Calu3 (cell line): Measurements from ENCODE around the gene IVNS1ABP. TPM values are rescaled to one million over a fixed set of nuclear protein-coding genes. Genes with fewer than 3 reads are reported as not detected.

ENCODE experiments used
- BruUV-seq: library from RNA; stranded (reverse); fragments of 400-500 nt; replicated peaks from 2 replicates; lab custom pipeline; 2021; lab: Mats Ljungman, UMichigan
- CTCF ChIA-PET: fragments of 300-600 bp; sonication (Branson Sonifier 250); formaldehyde crosslinking; loops from one replicate; lab custom pipeline; 2022; ENCODE audit warnings: antibody characterized with exemption; lab: Charles Lee
- DNase-seq: peaks from one replicate; pipeline ENCODE4 v3.0.0; 2022
- H3K27ac Mint-ChIP-seq: one replicate; pipeline ENCODE4 v1.8.0; 2022; ENCODE audit warnings: mixed read lengths; ENCODE audit not compliant: unreplicated experiment
- H3K27me3 Mint-ChIP-seq: one replicate; pipeline ENCODE4 v1.8.0; 2022; ENCODE audit warnings: mixed read lengths; ENCODE audit not compliant: unreplicated experiment
- H3K36me3 Mint-ChIP-seq: one replicate; pipeline ENCODE4 v1.8.0; 2022; ENCODE audit warnings: mild to moderate bottlenecking, moderate library complexity, mixed read lengths; ENCODE audit not compliant: insufficient read depth, unreplicated experiment
- H3K4me1 Mint-ChIP-seq: one replicate; pipeline ENCODE4 v1.8.0; 2022; ENCODE audit warnings: mild to moderate bottlenecking, low read depth, mixed read lengths; ENCODE audit not compliant: unreplicated experiment
- H3K4me3 Mint-ChIP-seq: one replicate; pipeline ENCODE4 v1.8.0; 2022; ENCODE audit warnings: mild to moderate bottlenecking, low read depth, moderate library complexity, mixed read lengths; ENCODE audit not compliant: unreplicated experiment
- H3K9me3 Mint-ChIP-seq: one replicate; pipeline ENCODE4 v1.8.0; 2022; ENCODE audit warnings: low read depth, mixed read lengths; ENCODE audit not compliant: unreplicated experiment
- intact Hi-C: fragments of 100-400 bp; cut with micrococcal nuclease; formaldehyde crosslinking; loops from one replicate; pipeline ENCODE4 v1.10.0; 2022; ENCODE audit not compliant: unreplicated experiment
- total RNA-seq: library from RNA; stranded (reverse); gene quantifications from 2 replicates; pipeline ENCODE4 v1.2.3, GENCODE V29; 2022
- TF ChIP-seq, protein P1 (sequence below): fragments of 200-600 bp; IDR thresholded peaks from one replicate; pipeline ENCODE4 v1.8.0; 2022; ENCODE audit warnings: antibody characterized with exemption; ENCODE audit not compliant: unreplicated experiment

Gene IVNS1ABP
- total RNA-seq, 1 experiment from 2014 or later, result 135 TPM

GRCh38 chr1:185291159-185291558 is 25.9 kb downstream of the IVNS1ABP start:
- H3K27me3 Mint-ChIP-seq, result no peaks in the 10 kb centered on the region
- peaks cover 2% of the 10 kb centered on the region for H3K9me3 Mint-ChIP-seq
- BruUV-seq, result no TSS peak
- no peak for DNase-seq
- H3K4me1 Mint-ChIP-seq, result no peaks in the 10 kb centered on the region
- intact Hi-C loops, result no loop called here
- peaks cover 42% of the 10 kb centered on the region for H3K36me3 Mint-ChIP-seq
- CTCF ChIA-PET, result no interaction called here
- H3K4me3 Mint-ChIP-seq, result no peak overlapping the region
- H3K27ac Mint-ChIP-seq, result no peak overlapping the region
- TF ChIP-seq, protein P1, sequence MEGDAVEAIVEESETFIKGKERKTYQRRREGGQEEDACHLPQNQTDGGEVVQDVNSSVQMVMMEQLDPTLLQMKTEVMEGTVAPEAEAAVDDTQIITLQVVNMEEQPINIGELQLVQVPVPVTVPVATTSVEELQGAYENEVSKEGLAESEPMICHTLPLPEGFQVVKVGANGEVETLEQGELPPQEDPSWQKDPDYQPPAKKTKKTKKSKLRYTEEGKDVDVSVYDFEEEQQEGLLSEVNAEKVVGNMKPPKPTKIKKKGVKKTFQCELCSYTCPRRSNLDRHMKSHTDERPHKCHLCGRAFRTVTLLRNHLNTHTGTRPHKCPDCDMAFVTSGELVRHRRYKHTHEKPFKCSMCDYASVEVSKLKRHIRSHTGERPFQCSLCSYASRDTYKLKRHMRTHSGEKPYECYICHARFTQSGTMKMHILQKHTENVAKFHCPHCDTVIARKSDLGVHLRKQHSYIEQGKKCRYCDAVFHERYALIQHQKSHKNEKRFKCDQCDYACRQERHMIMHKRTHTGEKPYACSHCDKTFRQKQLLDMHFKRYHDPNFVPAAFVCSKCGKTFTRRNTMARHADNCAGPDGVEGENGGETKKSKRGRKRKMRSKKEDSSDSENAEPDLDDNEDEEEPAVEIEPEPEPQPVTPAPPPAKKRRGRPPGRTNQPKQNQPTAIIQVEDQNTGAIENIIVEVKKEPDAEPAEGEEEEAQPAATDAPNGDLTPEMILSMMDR, result no peak

DNA sequence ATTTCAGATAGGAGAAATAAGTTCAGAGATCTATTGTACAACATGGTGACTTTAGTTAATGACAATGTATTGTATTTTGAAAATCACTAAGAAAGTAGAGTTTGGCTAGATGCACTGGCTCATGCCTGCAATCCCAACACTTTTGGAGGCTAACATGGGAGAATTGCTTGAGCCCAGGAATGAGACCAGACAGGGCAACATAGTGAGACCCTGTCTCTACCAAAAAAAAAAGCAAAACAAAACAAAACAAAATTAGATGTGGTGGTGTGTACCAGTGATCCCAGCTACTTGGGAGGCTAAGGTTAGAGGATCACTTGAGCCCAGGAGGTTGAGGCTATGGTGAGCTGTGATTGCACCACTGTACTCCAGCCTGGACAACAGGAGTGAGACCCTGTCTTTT is 27.2 kb downstream of the IVNS1ABP start:
- Mint-ChIP-seq H3K27me3 (no peaks in the 10 kb centered on the region), H3K27ac (no peak overlapping the region), H3K36me3 (peaks cover 30% of the 10 kb centered on the region), H3K9me3 (peaks cover 2% of the 10 kb centered on the region), H3K4me3 (no peak overlapping the region), H3K4me1 (no peaks in the 10 kb centered on the region)
- no TSS peak for BruUV-seq
- intact Hi-C loops, result no loop called here
- CTCF ChIA-PET, result no interaction called here
- TF ChIP-seq, protein P1, result no peak
- DNase-seq, result no peak

DNA sequence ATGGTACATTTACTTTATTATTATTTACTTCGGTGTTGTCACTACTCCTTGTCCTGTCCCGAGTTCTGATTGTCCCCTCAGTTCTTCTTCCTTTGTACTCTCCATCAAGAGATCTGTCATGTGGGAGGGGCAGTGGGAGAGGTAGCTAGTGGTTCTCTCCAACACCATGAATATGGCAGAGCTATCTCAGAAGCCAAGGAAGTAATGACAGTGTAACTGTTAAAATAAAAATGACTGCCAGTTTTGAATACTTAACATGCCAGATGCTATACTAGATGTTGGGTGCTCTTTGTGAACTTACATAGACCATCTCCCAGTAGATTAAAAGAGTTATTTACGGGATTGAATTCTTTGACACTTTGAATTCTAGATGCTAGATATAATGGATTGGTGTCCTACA is 28.6 kb downstream of the IVNS1ABP start:
- CTCF ChIA-PET, result interaction anchor here (1.3 kb wide), 1 partner anchor 308 kb away, joined by 3 read pairs; no protein-coding TSS in a partner anchor

GRCh38 chr1:185287451-185287850 is 29.6 kb downstream of the IVNS1ABP start:
- DNase-seq, result no peak
- Mint-ChIP-seq H3K4me1 (no peaks in the 10 kb centered on the region), H3K27ac (no peak overlapping the region), H3K27me3 (no peaks in the 10 kb centered on the region), H3K9me3 (peaks cover 2% of the 10 kb centered on the region), H3K4me3 (no peak overlapping the region), H3K36me3 (peaks cover 5% of the 10 kb centered on the region)
- intact Hi-C loops, result no loop called here
- BruUV-seq, result no TSS peak
- CTCF ChIA-PET, result no interaction called here
- TF ChIP-seq, protein P1, result no peak

More for the DNA sequence above, 28.6 kb downstream of the IVNS1ABP start:
- no TSS peak for BruUV-seq
- Mint-ChIP-seq H3K4me1 (no peaks in the 10 kb centered on the region), H3K4me3 (no peak overlapping the region), H3K27me3 (no peaks in the 10 kb centered on the region), H3K27ac (no peak overlapping the region), H3K9me3 (peaks cover 2% of the 10 kb centered on the region), H3K36me3 (peaks cover 15% of the 10 kb centered on the region)
- intact Hi-C loops, result no loop called here
- no peak for DNase-seq
- TF ChIP-seq, protein P1, result no peak
